Activated naive CD8-positive, alpha-beta T cell treated with anti-CD3 and anti-CD28 coated beads, Interleukin-2, amount 10 ng/mL, durations not matched to agents 7 days and 5 days (primary cell): ENCODE data around the gene MORC1. TPM values are rescaled to one million over a fixed set of nuclear protein-coding genes. Genes with fewer than 3 reads are reported as not detected.

ENCODE experiments used
- ATAC-seq: fragments of 150-1000 bp; cut with Tn5 transposase; one replicate; pipeline ENCODE4 v1.10.0; 2021; ENCODE audit warnings: low read depth, moderate library complexity
- POLR2A ChIA-PET: fragments of 350-600 bp; sonication (Branson Sonifier 250); formaldehyde crosslinking; loops from one replicate; lab custom pipeline; 2021; ENCODE audit warnings: antibody characterized with exemption; lab: Charles Lee
- DNase-seq: peaks from one replicate; pipeline ENCODE4 v3.0.0; 2021
- H3K27ac Mint-ChIP-seq: one replicate; pipeline ENCODE4 v1.8.0; 2022; ENCODE audit warnings: mild to moderate bottlenecking, mixed read lengths
- H3K27me3 Mint-ChIP-seq: one replicate; pipeline ENCODE4 v1.8.0; 2022; ENCODE audit warnings: mild to moderate bottlenecking, moderate library complexity, mixed read lengths
- H3K36me3 Mint-ChIP-seq: one replicate; pipeline ENCODE4 v1.8.0; 2021; ENCODE audit warnings: mild to moderate bottlenecking, mixed read lengths
- H3K4me1 Mint-ChIP-seq: one replicate; pipeline ENCODE4 v1.8.0; 2021; ENCODE audit warnings: mixed read lengths
- H3K4me3 Mint-ChIP-seq: one replicate; pipeline ENCODE4 v1.8.0; 2022; ENCODE audit warnings: mild to moderate bottlenecking, moderate library complexity, mixed read lengths
- H3K9me3 Mint-ChIP-seq: one replicate; pipeline ENCODE4 v1.8.0; 2021; ENCODE audit warnings: mixed read lengths
- total RNA-seq, 2 experiments: library from RNA; stranded (reverse); gene quantifications; one replicate each; pipeline ENCODE4 v1.2.3, GENCODE V29; 2021

The MORC1 gene
- total RNA-seq, 2 experiments from 2014 or later: not detected

- H3K4me3 Mint-ChIP-seq: no peak overlapping the region
- POLR2A ChIA-PET: no interaction called here
- no peak for ATAC-seq
These were observed 9.6 kb upstream of the MORC1 start for GRCh38 chr3:109127553-109127952.

GRCh38 chr3:109125902-109126301 lies 8.0 kb upstream of the MORC1 start:
- Mint-ChIP-seq H3K27ac (no peak overlapping the region), H3K4me1 (no peaks in the 10 kb centered on the region)
- no peak for ATAC-seq

More at GRCh38 chr3:109127553-109127952, 9.6 kb upstream of the MORC1 start:
- H3K4me1 Mint-ChIP-seq: no peaks in the 10 kb centered on the region
- no peak overlapping the region for H3K27ac Mint-ChIP-seq
- DNase-seq: no peak
- peaks cover 3% of the 10 kb centered on the region for H3K9me3 Mint-ChIP-seq
- no peaks in the 10 kb centered on the region for H3K36me3 Mint-ChIP-seq
- H3K27me3 Mint-ChIP-seq: peaks cover 3% of the 10 kb centered on the region

DNA sequence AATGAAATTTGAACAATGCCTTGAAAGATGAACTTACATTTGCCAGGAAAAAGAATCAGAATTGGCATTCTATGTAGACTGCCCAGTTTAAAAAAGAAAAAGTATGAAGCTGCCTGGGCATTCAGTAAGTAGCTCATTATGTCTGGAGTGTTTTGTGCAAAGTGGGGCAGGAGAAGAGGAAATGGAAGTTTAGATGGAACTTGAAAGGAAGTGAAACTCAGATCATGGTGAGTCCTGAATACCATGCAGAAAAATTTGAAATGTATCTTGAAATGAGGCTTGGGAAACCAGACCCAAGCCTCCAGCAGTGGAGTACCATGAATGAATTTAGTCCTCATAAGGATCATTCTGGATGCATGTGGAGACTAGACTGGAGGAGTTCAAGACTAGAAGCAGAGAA lies 4.8 kb upstream of the MORC1 start:
- H3K27me3 Mint-ChIP-seq: peaks cover 3% of the 10 kb centered on the region
- H3K36me3 Mint-ChIP-seq: no peaks in the 10 kb centered on the region
- no peaks in the 10 kb centered on the region for H3K4me1 Mint-ChIP-seq
- H3K27ac Mint-ChIP-seq: no peak overlapping the region
- POLR2A ChIA-PET: no interaction called here
- ATAC-seq: no peak
- H3K4me3 Mint-ChIP-seq: no peak overlapping the region
- H3K9me3 Mint-ChIP-seq: peaks cover 3% of the 10 kb centered on the region
- no peak for DNase-seq

More at GRCh38 chr3:109125902-109126301, 8.0 kb upstream of the MORC1 start:
- POLR2A ChIA-PET: no interaction called here
- Mint-ChIP-seq H3K9me3 (peaks cover 3% of the 10 kb centered on the region), H3K4me3 (no peak overlapping the region), H3K27me3 (peaks cover 3% of the 10 kb centered on the region), H3K36me3 (no peaks in the 10 kb centered on the region)
- DNase-seq: no peak

- POLR2A ChIA-PET: no interaction called here
- Mint-ChIP-seq H3K27me3 (peaks cover 6% of the 10 kb centered on the region), H3K4me1 (no peaks in the 10 kb centered on the region), H3K27ac (no peak overlapping the region), H3K4me3 (no peak overlapping the region), H3K36me3 (no peaks in the 10 kb centered on the region), H3K9me3 (peaks cover 3% of the 10 kb centered on the region)
- ATAC-seq (no peak), DNase-seq (no peak)
These were observed 650 bp upstream of the MORC1 start for GRCh38 chr3:109118584-109118983.

- POLR2A ChIA-PET: no interaction called here
- Mint-ChIP-seq H3K4me3 (no peak overlapping the region), H3K27ac (no peak overlapping the region), H3K27me3 (peaks cover 16% of the 10 kb centered on the region), H3K36me3 (no peaks in the 10 kb centered on the region), H3K4me1 (no peaks in the 10 kb centered on the region), H3K9me3 (no peaks in the 10 kb centered on the region)
- ATAC-seq (no peak), DNase-seq (no peak)
These were observed 1.9 kb downstream of the MORC1 start for GRCh38 chr3:109116031-109116430.

GRCh38 chr3:109115451-109115850 lies 2.5 kb downstream of the MORC1 start:
- H3K4me3 Mint-ChIP-seq: no peak overlapping the region
- DNase-seq (no peak), ATAC-seq (no peak)
- H3K27me3 Mint-ChIP-seq: peaks cover 16% of the 10 kb centered on the region
- no peak overlapping the region for H3K27ac Mint-ChIP-seq
- POLR2A ChIA-PET: no interaction called here
- H3K9me3 Mint-ChIP-seq: no peaks in the 10 kb centered on the region
- no peaks in the 10 kb centered on the region for H3K36me3 Mint-ChIP-seq
- H3K4me1 Mint-ChIP-seq: no peaks in the 10 kb centered on the region

DNA sequence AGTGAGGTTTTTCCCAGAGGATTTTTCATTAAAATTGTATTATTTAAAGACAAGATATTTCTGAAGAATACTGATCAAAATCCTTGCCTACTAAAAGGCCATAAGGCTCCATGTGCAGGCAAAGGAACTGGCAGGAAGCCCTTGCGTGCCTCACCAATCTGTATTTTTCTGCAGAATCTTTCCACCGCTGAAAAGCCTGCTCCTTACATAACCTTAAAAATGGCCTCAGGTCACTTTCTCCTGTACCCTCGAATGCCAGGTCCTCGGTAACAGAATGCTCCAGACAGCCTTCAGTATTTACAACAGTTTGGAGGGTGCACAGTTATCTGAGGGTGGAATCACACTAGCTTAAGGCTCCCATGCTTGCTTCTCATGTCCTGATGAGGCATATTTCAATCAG lies 3.2 kb downstream of the MORC1 start:
- DNase-seq (no peak), ATAC-seq (no peak)
- H3K27ac Mint-ChIP-seq: no peak overlapping the region
- H3K4me1 Mint-ChIP-seq: no peaks in the 10 kb centered on the region
- no peaks in the 10 kb centered on the region for H3K36me3 Mint-ChIP-seq
- H3K9me3 Mint-ChIP-seq: no peaks in the 10 kb centered on the region
- peaks cover 16% of the 10 kb centered on the region for H3K27me3 Mint-ChIP-seq
- no peak overlapping the region for H3K4me3 Mint-ChIP-seq
- POLR2A ChIA-PET: no interaction called here

DNA sequence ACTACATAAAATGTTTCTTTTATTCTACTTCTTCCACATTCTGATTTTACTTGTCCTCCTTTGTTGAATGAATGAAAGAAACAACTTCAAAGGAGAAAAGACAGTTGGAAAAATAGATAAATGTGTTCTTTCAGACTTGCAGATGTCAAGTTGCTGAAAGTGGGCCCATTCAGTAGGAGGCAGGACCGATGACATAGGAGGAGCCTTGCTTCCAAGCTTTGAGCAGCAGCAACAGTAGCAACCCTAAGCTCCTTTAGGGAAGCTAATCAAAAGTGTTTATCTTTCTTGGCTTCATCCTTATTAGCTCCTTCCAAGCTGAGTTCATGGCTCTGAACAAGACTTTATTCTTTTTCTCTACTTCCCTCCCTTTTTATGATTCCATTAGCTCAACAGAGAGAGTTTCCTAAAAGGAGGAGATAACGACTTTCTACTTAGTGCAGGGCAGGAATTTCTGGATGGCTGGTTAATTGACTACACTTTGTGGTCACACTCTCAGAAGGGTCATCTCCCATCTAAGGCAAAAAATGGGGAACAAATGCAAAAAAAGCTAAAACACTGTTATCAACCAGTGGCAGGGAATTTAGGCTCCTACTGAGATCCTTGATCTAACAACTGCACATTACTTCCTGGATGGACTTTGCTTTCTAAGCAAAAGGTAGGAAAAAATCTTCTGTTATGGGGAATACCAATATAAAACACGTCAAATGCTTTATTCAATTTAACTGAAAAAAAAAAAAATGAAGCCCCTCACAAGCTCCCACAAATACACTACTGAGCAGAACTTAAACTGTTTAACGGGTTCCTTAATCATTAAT lies 4.8 kb downstream of the MORC1 start:
- peaks cover 16% of the 10 kb centered on the region for H3K27me3 Mint-ChIP-seq
- H3K4me1 Mint-ChIP-seq: no peaks in the 10 kb centered on the region
- ATAC-seq (no peak), DNase-seq (no peak)
- no peaks in the 10 kb centered on the region for H3K36me3 Mint-ChIP-seq
- H3K9me3 Mint-ChIP-seq: no peaks in the 10 kb centered on the region
- H3K27ac Mint-ChIP-seq: no peak overlapping the region
- no peak overlapping the region for H3K4me3 Mint-ChIP-seq
- POLR2A ChIA-PET: no interaction called here

DNA sequence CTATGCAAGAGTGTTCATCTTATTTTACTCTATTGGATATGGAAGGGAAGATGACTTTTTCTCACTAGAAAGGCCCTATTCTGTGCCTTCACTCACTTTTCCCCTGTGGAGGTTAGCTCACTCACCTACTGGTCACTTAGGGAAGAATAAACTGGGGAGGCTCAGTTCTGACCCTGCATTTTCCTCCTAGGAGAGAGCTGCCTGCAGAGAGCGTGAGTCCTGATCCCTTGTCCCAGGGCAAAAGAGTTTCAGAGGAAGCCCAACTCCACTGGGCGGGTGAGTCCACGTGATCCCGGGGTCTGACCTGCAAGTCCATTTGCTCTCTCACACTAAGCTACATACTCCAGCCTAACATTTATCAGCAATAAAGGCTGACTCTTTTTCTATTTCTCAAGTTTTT lies 8.4 kb downstream of the MORC1 start:
- DNase-seq: no peak
- H3K4me3 Mint-ChIP-seq: no peak overlapping the region
- no peak for ATAC-seq
- H3K27ac Mint-ChIP-seq: no peak overlapping the region
- no peaks in the 10 kb centered on the region for H3K4me1 Mint-ChIP-seq
- peaks cover 13% of the 10 kb centered on the region for H3K27me3 Mint-ChIP-seq
- POLR2A ChIA-PET: no interaction called here
- no peaks in the 10 kb centered on the region for H3K9me3 Mint-ChIP-seq
- no peaks in the 10 kb centered on the region for H3K36me3 Mint-ChIP-seq

GRCh38 chr3:109098079-109098644 lies 19.8 kb downstream of the MORC1 start:
- no peak for ATAC-seq
- POLR2A ChIA-PET: no interaction called here
- no peak for DNase-seq
- Mint-ChIP-seq H3K36me3 (no peaks in the 10 kb centered on the region), H3K9me3 (no peaks in the 10 kb centered on the region), H3K27ac (no peak overlapping the region), H3K4me3 (no peak overlapping the region), H3K27me3 (peaks cover 16% of the 10 kb centered on the region), H3K4me1 (no peaks in the 10 kb centered on the region)

DNA sequence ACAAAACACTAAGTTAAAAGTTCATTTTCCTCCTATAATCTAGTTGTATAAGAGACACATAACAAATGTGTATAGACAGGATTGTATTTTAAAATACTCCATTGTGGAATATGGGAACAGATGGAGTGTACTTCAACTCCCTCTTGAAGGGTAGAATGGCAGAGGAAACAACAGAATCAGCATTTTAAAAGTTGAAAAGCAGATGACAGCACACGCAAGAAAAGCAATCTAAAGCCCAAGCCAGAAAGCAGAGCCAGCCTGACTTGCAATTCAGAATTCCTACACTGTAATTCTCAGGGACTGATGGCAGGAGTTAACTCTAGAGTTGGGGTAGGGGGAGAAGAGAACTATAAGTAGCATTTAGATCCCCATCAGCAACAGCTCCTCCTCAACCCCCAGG lies 22.8 kb downstream of the MORC1 start:
- Mint-ChIP-seq H3K9me3 (no peaks in the 10 kb centered on the region), H3K4me3 (no peak overlapping the region), H3K4me1 (no peaks in the 10 kb centered on the region), H3K27me3 (peaks cover 22% of the 10 kb centered on the region), H3K27ac (no peak overlapping the region), H3K36me3 (no peaks in the 10 kb centered on the region)
- DNase-seq (no peak), ATAC-seq (no peak)
- POLR2A ChIA-PET: no interaction called here

GRCh38 chr3:109093561-109093960 lies 24.4 kb downstream of the MORC1 start:
- POLR2A ChIA-PET: no interaction called here
- H3K4me3 Mint-ChIP-seq: no peak overlapping the region
- no peaks in the 10 kb centered on the region for H3K36me3 Mint-ChIP-seq
- H3K4me1 Mint-ChIP-seq: no peaks in the 10 kb centered on the region
- H3K27ac Mint-ChIP-seq: no peak overlapping the region
- DNase-seq: no peak
- no peaks in the 10 kb centered on the region for H3K9me3 Mint-ChIP-seq
- H3K27me3 Mint-ChIP-seq: peaks cover 31% of the 10 kb centered on the region
- no peak for ATAC-seq

DNA sequence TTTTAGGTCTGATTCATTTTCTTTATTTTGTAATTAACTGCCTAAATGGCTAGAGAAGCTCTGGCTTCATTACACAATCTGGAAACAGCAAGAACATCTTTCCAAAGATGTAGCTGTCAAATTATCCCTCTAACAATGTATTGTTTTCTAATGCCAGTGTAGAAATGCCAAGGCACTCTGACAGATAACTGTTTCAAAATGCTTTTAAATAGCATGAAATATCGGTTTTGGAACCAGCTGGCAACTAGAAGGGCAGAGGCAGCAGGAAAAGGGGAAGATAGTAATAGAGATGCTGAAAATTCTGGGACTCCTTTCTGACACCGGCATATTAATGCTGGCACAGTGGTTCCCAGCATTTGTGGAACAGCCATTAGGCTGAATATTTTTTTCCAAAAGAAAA lies 26.1 kb downstream of the MORC1 start:
- POLR2A ChIA-PET: no interaction called here
- ATAC-seq: no peak
- Mint-ChIP-seq H3K36me3 (no peaks in the 10 kb centered on the region), H3K4me3 (no peak overlapping the region), H3K9me3 (no peaks in the 10 kb centered on the region), H3K27ac (no peak overlapping the region), H3K27me3 (peaks cover 34% of the 10 kb centered on the region), H3K4me1 (no peaks in the 10 kb centered on the region)
- no peak for DNase-seq

- no peak overlapping the region for H3K27ac Mint-ChIP-seq
- H3K27me3 Mint-ChIP-seq: peaks cover 27% of the 10 kb centered on the region
- H3K36me3 Mint-ChIP-seq: no peaks in the 10 kb centered on the region
- DNase-seq (no peak), ATAC-seq (no peak)
- H3K4me3 Mint-ChIP-seq: no peak overlapping the region
- H3K4me1 Mint-ChIP-seq: no peaks in the 10 kb centered on the region
- POLR2A ChIA-PET: no interaction called here
- no peaks in the 10 kb centered on the region for H3K9me3 Mint-ChIP-seq
These were observed 28.7 kb downstream of the MORC1 start for GRCh38 chr3:109089265-109089664.
